Tibial nerve (tissue), 4 donors: ENCODE results near the gene CARD11.

Experiments used
- CTCF ChIP-seq, 5 experiments: fragments of 200-600 bp in 3 of 5; fragments of 450-650 bp in 2 of 5; sonication (generic) in 3 of 5; IDR thresholded peaks; one replicate each; pipeline ENCODE4 v1.5.1; 2016 to 2019; ENCODE audit warnings: antibody characterized with exemption in 5 of 5, mild to moderate bottlenecking in 3 of 5, moderate library complexity in 2 of 5
- EP300 ChIP-seq, 2 donors: sonication (generic); formaldehyde crosslinking; IDR thresholded peaks; one replicate each; pipeline ENCODE4 v1.6.1; 2017; ENCODE audit warnings: antibody characterized with exemption in 2 of 2, mild to moderate bottlenecking in 1 of 2
- POLR2A ChIP-seq, 2 donors: fragments of 450-650 bp; IDR thresholded peaks; one replicate each; pipeline ENCODE4 v1.6.1; 2017; ENCODE audit warnings: antibody characterized with exemption in 2 of 2, mild to moderate bottlenecking in 2 of 2, moderate library complexity in 2 of 2

GRCh38 chr7:2859952-2860351 is 183.7 kb downstream of the CARD11 start:
- TF ChIP-seq CTCF (IDR thresholded peaks at IDR 0.05) (no peak), POLR2A (IDR thresholded peaks at IDR 0.05) (no peak), EP300 (IDR thresholded peaks at IDR 0.05) (no peak)
